H1 (cell line): ENCODE measurements around the gene ECSIT. TPM values are rescaled to one million over a fixed set of nuclear protein-coding genes. Genes with fewer than 3 reads are reported as not detected.
A peak's percentile ranks its signal among the peaks of the same experiment; 100 is the strongest.

ENCODE experiments used
- CTCF ChIA-PET: fragments of 300-600 bp; sonication (Branson Sonifier 250); formaldehyde crosslinking; loops from one replicate; lab custom pipeline; 2021; ENCODE audit not compliant: partially characterized antibody; lab: Charles Lee
- POLR2A ChIA-PET: fragments of 300-600 bp; sonication (Branson Sonifier 250); formaldehyde crosslinking; loops from one replicate; lab custom pipeline; 2021; ENCODE audit warnings: inconsistent platforms; ENCODE audit not compliant: partially characterized antibody; lab: Charles Lee
- DNase-seq, 2 experiments: peaks; one replicate each; pipeline versions ENCODE4 v3.0.0 to v3.0.0-alpha.2; 2010 to 2022; ENCODE audit warnings: low spot score in 2 of 2, low read depth in 1 of 2, mixed read lengths in 1 of 2
- FAIRE-seq: peaks from 2 replicates; lab custom pipeline; 2011; peaks lifted over from hg19 to GRCh38; lab: Jason Lieb, UNC
- H2AFZ ChIP-seq: 2 replicates; pipeline ENCODE4 v1.8.1; 2012; ENCODE audit warnings: low read length, inconsistent platforms
- H2AK5ac ChIP-seq: 2 replicates; pipeline ENCODE4 v1.6.1; 2013; ENCODE audit warnings: low read depth, low read length
- H2BK120ac ChIP-seq: replicated peaks from 2 replicates; pipeline ENCODE3; 2013; ENCODE audit warnings: low read depth, low read length, inconsistent platforms
- H2BK12ac ChIP-seq: 2 replicates; pipeline ENCODE4 v1.6.1; 2013; ENCODE audit warnings: low read depth, low read length
- H2BK15ac ChIP-seq: 2 replicates; pipeline ENCODE4 v1.6.1; 2013; ENCODE audit warnings: low read length
- H2BK20ac ChIP-seq: 2 replicates; pipeline ENCODE4 v1.6.1; 2013; ENCODE audit warnings: low read length
- H2BK5ac ChIP-seq: 2 replicates; pipeline ENCODE4 v1.6.1; 2013; ENCODE audit warnings: low read depth, low read length
- H3K14ac ChIP-seq: 2 replicates; pipeline ENCODE4 v1.6.1; 2013; ENCODE audit warnings: inconsistent platforms; ENCODE audit not compliant: insufficient read length
- H3K18ac ChIP-seq: 2 replicates; pipeline ENCODE4 v1.6.1; 2013; ENCODE audit warnings: low read length; ENCODE audit errors: extremely low read depth
- H3K23ac ChIP-seq: 2 replicates; pipeline ENCODE4 v1.6.1; 2013; ENCODE audit warnings: inconsistent platforms; ENCODE audit not compliant: insufficient read length
- H3K23me2 ChIP-seq: 2 replicates; pipeline ENCODE4 v1.6.1; 2013; ENCODE audit warnings: low read depth, low read length
- H3K27ac ChIP-seq: 2 replicates; pipeline ENCODE4 v1.6.1; 2011; ENCODE audit warnings: low read depth, low read length, inconsistent platforms
- H3K27me3 ChIP-seq, 4 experiments: replicated peaks in 1 of 4; 1 replicate in 1 of 4; 2 replicates in 3 of 4; pipeline versions ENCODE4 v1.6.1 to v1.8.1; 2011 to 2013; ENCODE audit warnings: low read length in 3 of 4, mild to moderate bottlenecking in 3 of 4, inconsistent platforms in 2 of 4, mixed read lengths in 2 of 4, moderate library complexity in 1 of 4; ENCODE audit not compliant: control insufficient read depth in 3 of 4, insufficient read depth in 3 of 4; ENCODE audit errors: extremely low read depth in 1 of 4
- H3K36me3 ChIP-seq, 4 experiments: 2 replicates each; pipeline versions ENCODE4 v1.6.1 to v1.8.1; 2011 to 2013; ENCODE audit warnings: mild to moderate bottlenecking in 4 of 4, low read length in 3 of 4, moderate library complexity in 2 of 4, control low read depth in 1 of 4, inconsistent platforms in 1 of 4; ENCODE audit not compliant: insufficient read depth in 4 of 4, control insufficient read depth in 2 of 4
- H3K4ac ChIP-seq: replicated peaks from 2 replicates; pipeline ENCODE3; 2013; ENCODE audit warnings: low read length, low read depth, mixed read lengths, inconsistent platforms; ENCODE audit not compliant: insufficient read length
- H3K4me1 ChIP-seq, 4 experiments: replicated peaks in 1 of 4; 1 replicate in 1 of 4; 2 replicates in 3 of 4; pipeline versions ENCODE4 v1.6.1 to v1.8.1; 2011 to 2013; ENCODE audit warnings: low read length in 3 of 4, inconsistent platforms in 2 of 4, mixed read lengths in 1 of 4; ENCODE audit not compliant: insufficient read depth in 4 of 4, control insufficient read depth in 3 of 4
- H3K4me2 ChIP-seq, 2 experiments: 2 replicates each; pipeline versions ENCODE4 v1.6.1 to v1.8.1; 2011 to 2013; ENCODE audit warnings: low read depth in 2 of 2, low read length in 2 of 2, control low read depth in 1 of 2, inconsistent platforms in 1 of 2, mild to moderate bottlenecking in 1 of 2; ENCODE audit not compliant: insufficient read depth in 1 of 2
- H3K4me3 ChIP-seq, 4 experiments: fragments of 200-600, 300-600 bp in 1 of 4; sonication (generic), shearing (Covaris generic), sonication (Bioruptor Twin) in 1 of 4; 2 replicates each; pipeline versions ENCODE4 v1.5.1 to v1.8.1; 2011 to 2016; ENCODE audit warnings: low read length in 4 of 4, low read depth in 3 of 4, control low read depth in 2 of 4, inconsistent platforms in 2 of 4, mild to moderate bottlenecking in 2 of 4, mixed read lengths in 1 of 4, moderate library complexity in 1 of 4; ENCODE audit not compliant: insufficient read depth in 2 of 4; ENCODE audit errors: extremely low read depth in 1 of 4
- H3K56ac ChIP-seq: replicated peaks from 2 replicates; pipeline ENCODE3; 2013; ENCODE audit warnings: low read depth, mild to moderate bottlenecking, mixed read lengths, low read length, inconsistent platforms; ENCODE audit not compliant: insufficient read length
- H3K79me1 ChIP-seq: 2 replicates; pipeline ENCODE4 v1.6.1; 2013; ENCODE audit warnings: low read depth, low read length, control low read depth
- H3K79me2 ChIP-seq, 2 experiments: 2 replicates each; pipeline versions ENCODE4 v1.6.1 to v1.8.1; 2012 to 2013; ENCODE audit warnings: low read length in 2 of 2, mild to moderate bottlenecking in 2 of 2, inconsistent platforms in 1 of 2; ENCODE audit not compliant: insufficient read depth in 2 of 2, control insufficient read depth in 1 of 2
- H3K9ac ChIP-seq, 4 experiments: replicated peaks in 1 of 4; 1 replicate in 1 of 4; 2 replicates in 3 of 4; pipeline versions ENCODE4 v1.6.1 to v1.8.1; 2011 to 2013; ENCODE audit warnings: low read depth in 3 of 4, low read length in 3 of 4, control low read depth in 2 of 4, mild to moderate bottlenecking in 2 of 4, moderate library complexity in 2 of 4, inconsistent platforms in 1 of 4; ENCODE audit errors: extremely low read depth in 1 of 4
- H3K9me3 ChIP-seq, 2 experiments: 2 replicates each; pipeline versions ENCODE4 v1.6.1 to v1.8.1; 2012 to 2013; ENCODE audit warnings: mild to moderate bottlenecking in 2 of 2, moderate library complexity in 2 of 2, control low read depth in 1 of 2, inconsistent platforms in 1 of 2, low read depth in 1 of 2, low read length in 1 of 2, mixed read lengths in 1 of 2; ENCODE audit not compliant: insufficient read depth in 2 of 2
- H4K20me1 ChIP-seq, 2 experiments: replicated peaks in 1 of 2; 2 replicates each; pipeline versions ENCODE3 to v1.8.1; 2011 to 2013; ENCODE audit warnings: inconsistent platforms in 2 of 2, low read length in 2 of 2, mild to moderate bottlenecking in 1 of 2; ENCODE audit not compliant: insufficient read depth in 2 of 2, control insufficient read depth in 1 of 2
- H4K5ac ChIP-seq: 2 replicates; pipeline ENCODE4 v1.6.1; 2013; ENCODE audit warnings: low read length, low read depth, mixed read lengths, inconsistent platforms; ENCODE audit not compliant: insufficient read length
- H4K8ac ChIP-seq: 2 replicates; pipeline ENCODE4 v1.8.0; 2013; ENCODE audit warnings: mild to moderate bottlenecking, moderate library complexity, low read length, inconsistent platforms; ENCODE audit not compliant: insufficient read depth; ENCODE audit errors: extremely low read depth
- H4K91ac ChIP-seq: replicated peaks from 2 replicates; pipeline ENCODE3; 2013; ENCODE audit warnings: low read length, mixed read lengths, inconsistent platforms; ENCODE audit not compliant: insufficient read length
- BACH1 ChIP-seq: IDR thresholded peaks from 2 replicates; pipeline ENCODE4 v1.6.1; 2012; ENCODE audit warnings: low read length, improper control_type of control experiment
- BRCA1 ChIP-seq: IDR thresholded peaks from 2 replicates; pipeline ENCODE4 v1.6.1; 2012; ENCODE audit warnings: low read depth, low read length, improper control_type of control experiment
- CHD1 ChIP-seq: IDR thresholded peaks from 2 replicates; pipeline ENCODE4 v1.6.1; 2012; ENCODE audit warnings: low read depth, low read length, improper control_type of control experiment
- FOSL1 ChIP-seq: IDR thresholded peaks from 2 replicates; pipeline ENCODE4 v1.6.1; 2011; ENCODE audit warnings: mild to moderate bottlenecking, low read depth, low read length, moderate library complexity; ENCODE audit not compliant: insufficient read depth
- GABPA ChIP-seq: IDR thresholded peaks from 2 replicates; pipeline ENCODE4 v1.6.1; 2011; ENCODE audit warnings: mild to moderate bottlenecking, low read length, moderate library complexity, borderline replicate concordance; ENCODE audit not compliant: insufficient read depth
- JUN ChIP-seq: IDR thresholded peaks from 2 replicates; pipeline ENCODE4 v1.6.1; 2011; ENCODE audit warnings: low read depth, mild to moderate bottlenecking, improper control_type of control experiment, low read length
- KDM4A ChIP-seq: IDR thresholded peaks from one replicate; pipeline ENCODE4 v1.7.1; 2012; ENCODE audit warnings: low read depth, mild to moderate bottlenecking, moderate library complexity, low read length, inconsistent platforms; ENCODE audit not compliant: severe bottlenecking
- NANOG ChIP-seq: IDR thresholded peaks from 2 replicates; pipeline ENCODE4 v1.6.1; 2011; ENCODE audit warnings: low read length, low read depth, mild to moderate bottlenecking, inconsistent platforms; ENCODE audit not compliant: insufficient read depth, poor library complexity, severe bottlenecking
- NRF1 ChIP-seq: IDR thresholded peaks from 2 replicates; pipeline ENCODE4 v1.6.1; 2011; ENCODE audit warnings: mild to moderate bottlenecking, low read depth, low read length, improper control_type of control experiment
- POLR2A ChIP-seq, 2 experiments: IDR thresholded peaks; 1 replicate in 1 of 2; 2 replicates in 1 of 2; pipeline ENCODE4 v1.6.1; 2011; ENCODE audit warnings: low read depth in 2 of 2, low read length in 2 of 2, mild to moderate bottlenecking in 2 of 2; ENCODE audit errors: control extremely low read depth in 1 of 2
- RAD21 ChIP-seq, 2 experiments: IDR thresholded peaks in 1 of 2; conservative IDR thresholded peaks in 1 of 2; 2 replicates each; pipeline ENCODE4 v1.6.1; 2011; ENCODE audit warnings: low read depth in 2 of 2, low read length in 2 of 2, improper control_type of control experiment in 1 of 2, inconsistent platforms in 1 of 2, mild to moderate bottlenecking in 1 of 2, moderate library complexity in 1 of 2
- RNF2 ChIP-seq: fragments of 200-900, 300-1000 bp; sonication (generic); IDR thresholded peaks from 2 replicates; pipeline ENCODE4 v1.7.1; 2016; ENCODE audit warnings: borderline replicate concordance, low read depth, mild to moderate bottlenecking, antibody characterized with exemption, low read length; ENCODE audit not compliant: poor library complexity, severe bottlenecking; ENCODE audit errors: missing control alignments
- RXRA ChIP-seq: IDR thresholded peaks from 2 replicates; pipeline ENCODE4 v1.6.1; 2011; ENCODE audit warnings: low read depth, mild to moderate bottlenecking, low read length, moderate library complexity; ENCODE audit not compliant: insufficient read depth
- TAF1 ChIP-seq: IDR thresholded peaks from 2 replicates; pipeline ENCODE4 v1.6.1; 2011; ENCODE audit warnings: mild to moderate bottlenecking, low read depth, low read length
- WGBS, 2 experiments: shearing (Covaris generic) in 1 of 2; methylation state at CpG; one replicate each; pipeline versions ENCODE4 v1.1.6 to v1.1.7; 2013 to 2015; ENCODE audit warnings: low lambda C conversion rate in 2 of 2, mixed read lengths in 2 of 2, inconsistent platforms in 1 of 2, low coverage in 1 of 2, missing lambda C conversion rate in 1 of 2; ENCODE audit not compliant: insufficient replicate concordance in 2 of 2, insufficient coverage in 1 of 2, insufficient read length in 1 of 2; ENCODE audit errors: extremely low coverage in 1 of 2, missing lambda C conversion rate in 1 of 2; 5-methylcytosine and 5-hydroxymethylcytosine counted together
- polyA plus RNA-seq, 7 experiments: library from polyadenylated mRNA; depleted of rRNA in 3 of 7; stranded (reverse) in 5 of 7; unstranded in 2 of 7; fragments of >200 nt in 5 of 7; fragments of 200-250 nt in 2 of 7; gene quantifications; 1 replicate in 5 of 7; 2 replicates in 1 of 7; 4 replicates in 1 of 7; pipeline versions ENCODE4 v1.2.1 to v1.2.3, GENCODE V29; 2011 to 2013; ENCODE audit warnings: missing spikeins in 2 of 7, mixed read lengths in 2 of 7
- total RNA-seq: library from RNA; stranded (reverse); fragmentation: NEBNext Ultra II Directional; extraction: Animal tissue kit (Norgen Biotek cat#: 25700); gene quantifications from 2 replicates; pipeline ENCODE4 v1.2.1, GENCODE V29; 2021

Gene ECSIT
- total and polyA plus RNA-seq, 2 of the 8 experiments (the other 6 are each of a cell fraction or from before 2014, with no cell fraction given) = 55.7 to 74.1 TPM

- no peak for FAIRE-seq
- H2AK5ac ChIP-seq = no peak overlapping the region
- TF ChIP-seq BACH1 (no peak), CHD1 (no peak), GABPA (no peak), FOSL1 (no peak), RAD21 (IDR thresholded peaks at IDR 0.05 in 1 of 2, conservative IDR thresholded peaks at IDR 0.05 in 1 of 2; ENCODE audit: low read depth in 2 of 2, low read length in 2 of 2) (no peak), RNF2 (no peak), NANOG (no peak), RXRA (no peak), BRCA1 (no peak), JUN (no peak), POLR2A (IDR thresholded peaks at IDR 0.05; ENCODE audit: control extremely low read depth in 1 of 2, low read depth in 2 of 2, low read length in 2 of 2) (no peak), TAF1 (no peak), NRF1 (no peak), KDM4A (no peak)
These were observed 33.0 kb downstream of the ECSIT start for GRCh38 chr19:11495885-11496284.

More at GRCh38 chr19:11495885-11496284, 33.0 kb downstream of the ECSIT start:
- Histone ChIP-seq H4K20me1 (peaks cover 1 to 5% of the 10 kb centered on the region in 2 experiments), H3K27ac (no peak overlapping the region), H3K9me3 (no peaks in the 10 kb centered on the region), H3K9ac (no peak overlapping the region), H3K18ac (no peak overlapping the region), H3K14ac (no peak overlapping the region), H3K79me1 (no peaks in the 10 kb centered on the region; the same call in 1 of the 2 replicates), H3K4me1 (no peaks in the 10 kb centered on the region), H3K23ac (no peak overlapping the region), H4K5ac (no peak overlapping the region), H3K4ac (no peak overlapping the region), H2AFZ (no peak overlapping the region), H2BK5ac (no peak overlapping the region), H3K4me2 (no peak overlapping the region), H3K56ac (no peak overlapping the region), H2BK12ac (no peak overlapping the region), H2BK20ac (no peak overlapping the region), H4K8ac (peak overlapping the region; percentile 18; the same call in 1 of the 2 replicates), H4K91ac (no peak overlapping the region), H3K23me2 (no peaks in the 10 kb centered on the region), H2BK120ac (no peak overlapping the region), H3K27me3 (no peaks in the 10 kb centered on the region), H3K79me2 (no peaks in the 10 kb centered on the region), H3K4me3 (no peak overlapping the region), H3K36me3 (peaks cover 0 to 3% (median 0%) of the 10 kb centered on the region in 4 experiments; a peak in 2 of 8 replicates), H2BK15ac (no peak overlapping the region)
- CTCF ChIA-PET = interaction anchor here (0.7 to 4.7 kb wide), 12 partner anchors 11 to 1000 kb away, joined by 3 to 37 read pairs (median 3); no protein-coding TSS in a partner anchor
- no peak for DNase-seq
- POLR2A ChIA-PET = interaction anchor here (1.0 to 1.4 kb wide), 3 partner anchors 10 to 121 kb away, joined by 3 to 5 read pairs (median 3); partner anchors contain the start of genes ECSIT, SWSAP1 and ZNF653
- WGBS, 2 experiments = 89% methylated on average over 22 of the region's 22 CpGs; no CpG with 5 or more reads in 1 of the 2 experiments
